Liver (tissue), 9 donors: ENCODE measurements around the gene PARD6G. TPM values are rescaled to one million over a fixed set of nuclear protein-coding genes. Genes with fewer than 3 reads are reported as not detected.

Experiments used
- DNase-seq: peaks from one replicate; pipeline ENCODE4 v3.0.0-alpha.2; 2017; ENCODE audit warnings: low spot score
- H3K27ac ChIP-seq, 2 donors: one replicate each; pipeline ENCODE4 v1.7.0; 2013; ENCODE audit warnings: inconsistent platforms in 2 of 2, low read length in 2 of 2, control low read depth in 1 of 2, low read depth in 1 of 2, mild to moderate bottlenecking in 1 of 2
- H3K27me3 ChIP-seq, 4 donors: one replicate each; pipeline versions ENCODE4 v1.6.1 to v1.7.0; 2013; ENCODE audit warnings: low read length in 3 of 4, inconsistent platforms in 1 of 4, mild to moderate bottlenecking in 1 of 4, moderate library complexity in 1 of 4; ENCODE audit not compliant: control insufficient read depth in 4 of 4, insufficient read depth in 4 of 4
- H3K36me3 ChIP-seq, 4 donors: one replicate each; pipeline versions ENCODE4 v1.6.1 to v1.7.0; 2013; ENCODE audit warnings: low read length in 3 of 4, mild to moderate bottlenecking in 3 of 4, low read depth in 1 of 4, moderate library complexity in 1 of 4; ENCODE audit not compliant: control insufficient read depth in 4 of 4, insufficient read depth in 3 of 4
- H3K4me1 ChIP-seq, 4 donors: one replicate each; pipeline versions ENCODE4 v1.6.1 to v1.7.0; 2013; ENCODE audit warnings: low read length in 3 of 4, mild to moderate bottlenecking in 3 of 4, moderate library complexity in 1 of 4; ENCODE audit not compliant: control insufficient read depth in 4 of 4, insufficient read depth in 4 of 4
- H3K4me3 ChIP-seq, 3 donors: one replicate each; pipeline versions ENCODE4 v1.6.1 to v1.7.0; 2013; ENCODE audit warnings: low read length in 3 of 3, control low read depth in 1 of 3, low read depth in 1 of 3, mild to moderate bottlenecking in 1 of 3
- H3K9ac ChIP-seq, 2 donors: one replicate each; pipeline ENCODE4 v1.7.0; 2013; ENCODE audit warnings: low read length in 2 of 2, mild to moderate bottlenecking in 2 of 2, moderate library complexity in 2 of 2, control low read depth in 1 of 2, low read depth in 1 of 2
- H3K9me3 ChIP-seq, 4 donors: one replicate each; pipeline versions ENCODE4 v1.6.1 to v1.7.0; 2013; ENCODE audit warnings: low read length in 3 of 4; ENCODE audit not compliant: control insufficient read depth in 4 of 4
- ATF3 ChIP-seq: IDR thresholded peaks from 2 replicates; pipeline ENCODE4 v1.6.1; 2016; ENCODE audit warnings: antibody characterized with exemption
- CTCF ChIP-seq: fragments of 150-350 bp; IDR thresholded peaks from 2 replicates; pipeline ENCODE4 v1.5.1; 2017; ENCODE audit warnings: improper control_type of control experiment, low read depth, low read length; ENCODE audit not compliant: missing input control
- EGR1 ChIP-seq, 2 donors: IDR thresholded peaks; 2 replicates each; pipeline ENCODE4 v1.6.1; 2016 to 2018; ENCODE audit warnings: antibody characterized with exemption in 2 of 2, low read depth in 2 of 2
- FOXA1 ChIP-seq: IDR thresholded peaks from 2 replicates; pipeline ENCODE4 v1.6.1; 2016; ENCODE audit warnings: antibody characterized with exemption
- GABPA ChIP-seq, 2 donors: IDR thresholded peaks in 1 of 2; conservative IDR thresholded peaks in 1 of 2; 2 replicates each; pipeline ENCODE4 v1.6.1; 2016; ENCODE audit warnings: antibody characterized with exemption in 2 of 2, mild to moderate bottlenecking in 1 of 2, moderate library complexity in 1 of 2
- HNF4A ChIP-seq, 2 donors: conservative IDR thresholded peaks; 2 replicates each; pipeline ENCODE4 v1.6.1; 2016; ENCODE audit warnings: antibody characterized with exemption in 2 of 2, mild to moderate bottlenecking in 2 of 2
- HNF4G ChIP-seq: IDR thresholded peaks from 2 replicates; pipeline ENCODE4 v1.6.1; 2016; ENCODE audit warnings: antibody characterized with exemption
- JUND ChIP-seq, 2 donors: IDR thresholded peaks; 2 replicates each; pipeline ENCODE4 v1.6.1; 2016; ENCODE audit warnings: antibody characterized with exemption in 2 of 2
- MAX ChIP-seq: IDR thresholded peaks from 2 replicates; pipeline ENCODE4 v1.6.1; 2016; ENCODE audit warnings: antibody characterized with exemption
- NR2F2 ChIP-seq: IDR thresholded peaks from 2 replicates; pipeline ENCODE4 v1.6.1; 2016; ENCODE audit warnings: antibody characterized with exemption
- RAD21 ChIP-seq, 2 donors: IDR thresholded peaks; 2 replicates each; pipeline ENCODE4 v1.6.1; 2016; ENCODE audit warnings: antibody characterized with exemption in 2 of 2, mild to moderate bottlenecking in 2 of 2
- REST ChIP-seq: IDR thresholded peaks from 2 replicates; pipeline ENCODE4 v1.6.1; 2016; ENCODE audit warnings: antibody characterized with exemption, mild to moderate bottlenecking
- RXRA ChIP-seq, 2 donors: IDR thresholded peaks; 2 replicates each; pipeline ENCODE4 v1.6.1; 2017 to 2018; ENCODE audit warnings: antibody characterized with exemption in 2 of 2, mild to moderate bottlenecking in 1 of 2
- SP1 ChIP-seq: IDR thresholded peaks from 2 replicates; pipeline ENCODE4 v1.6.1; 2018; ENCODE audit warnings: antibody characterized with exemption, mild to moderate bottlenecking
- TAF1 ChIP-seq: conservative IDR thresholded peaks from 2 replicates; pipeline ENCODE4 v1.6.1; 2016; ENCODE audit warnings: antibody characterized with exemption, mild to moderate bottlenecking
- YY1 ChIP-seq: IDR thresholded peaks from 2 replicates; pipeline ENCODE4 v1.6.1; 2016; ENCODE audit warnings: antibody characterized with exemption, mild to moderate bottlenecking
- ZBTB33 ChIP-seq: IDR thresholded peaks from 2 replicates; pipeline ENCODE4 v1.6.1; 2016; ENCODE audit warnings: antibody characterized with exemption
- WGBS: extraction: QIAGEN DNeasy Blood & Tissue Kit; methylation state at CpG from one replicate; pipeline ENCODE4 v1.1.7; 2013; 5-methylcytosine and 5-hydroxymethylcytosine counted together
- polyA plus RNA-seq, 2 donors: library from polyadenylated mRNA; stranded (reverse) in 1 of 2; unstranded in 1 of 2; fragments of 200-250 nt in 1 of 2; fragments of >200 nt in 1 of 2; fragmentation: Nextera tagmentation in 1 of 2; extraction: Ambion mirVana in 1 of 2; gene quantifications; one replicate each; pipeline versions ENCODE4 v1.2.1 to v1.2.3, GENCODE V29; 2013 to 2015
- total RNA-seq, 2 donors: library from RNA; depleted of rRNA; stranded (reverse); fragments of >200 nt; gene quantifications; one replicate each; pipeline ENCODE4 v1.2.3, GENCODE V29; 2014
- donor health status: healthy.
- donor health status: healthy.
- donor health status: healthy.
- donor health status: healthy.
- donor health status: healthy.

PARD6G gene
- total and polyA plus RNA-seq, 4 donors, result 0.96 to 2.4 (median 1.8) TPM

GRCh38 chr18:80205294-80205693 lies 42.0 kb downstream of the PARD6G start:
- no peak for DNase-seq
- H3K4me1 ChIP-seq, result peaks cover 0 to 3% (median 0%) of the 10 kb centered on the region in 4 donors
- H3K27ac ChIP-seq, result no peak overlapping the region
- TF ChIP-seq YY1 (no peak), NR2F2 (no peak), ZBTB33 (no peak), TAF1 (no peak), CTCF (no peak), RXRA (IDR thresholded peaks at IDR 0.05) (no peak), HNF4A (conservative IDR thresholded peaks at IDR 0.05) (no peak), SP1 (no peak), REST (no peak), JUND (IDR thresholded peaks at IDR 0.05) (no peak), EGR1 (IDR thresholded peaks at IDR 0.05; ENCODE audit: low read depth in 2 of 2) (no peak), HNF4G (no peak), ATF3 (no peak), MAX (no peak), GABPA (IDR thresholded peaks at IDR 0.05 in 1 of 2, conservative IDR thresholded peaks at IDR 0.05 in 1 of 2) (no peak), RAD21 (IDR thresholded peaks at IDR 0.05) (no peak)
- H3K9me3 ChIP-seq, result no peaks in the 10 kb centered on the region
- no peaks in the 10 kb centered on the region for H3K36me3 ChIP-seq
- H3K9ac ChIP-seq, result no peak overlapping the region
- no peaks in the 10 kb centered on the region for H3K27me3 ChIP-seq
- WGBS, result 95% methylated on average over 4 of the region's 4 CpGs
- no peak overlapping the region for H3K4me3 ChIP-seq

GRCh38 chr18:80204142-80204541 lies 43.2 kb downstream of the PARD6G start:
- WGBS, result 96% methylated on average over 2 of the region's 2 CpGs
- Histone ChIP-seq H3K4me1 (peaks cover 0 to 6% (median 0%) of the 10 kb centered on the region in 4 donors), H3K27ac (no peak overlapping the region), H3K9me3 (no peaks in the 10 kb centered on the region), H3K9ac (no peak overlapping the region), H3K4me3 (no peak overlapping the region), H3K27me3 (no peaks in the 10 kb centered on the region), H3K36me3 (no peaks in the 10 kb centered on the region)
- TF ChIP-seq GABPA (IDR thresholded peaks at IDR 0.05 in 1 of 2, conservative IDR thresholded peaks at IDR 0.05 in 1 of 2) (no peak), REST (no peak), HNF4A (conservative IDR thresholded peaks at IDR 0.05) (no peak), FOXA1 (no peak), JUND (IDR thresholded peaks at IDR 0.05) (no peak), MAX (no peak), RXRA (IDR thresholded peaks at IDR 0.05) (no peak), YY1 (no peak), ATF3 (no peak), TAF1 (no peak), NR2F2 (no peak), EGR1 (IDR thresholded peaks at IDR 0.05; ENCODE audit: low read depth in 2 of 2) (no peak), RAD21 (IDR thresholded peaks at IDR 0.05) (no peak)
- no peak for DNase-seq
